Skin epidermis (tissue), 12 donors: ENCODE measurements around the gene MKKS.
A peak's percentile ranks its signal among the peaks of the same experiment; 100 is the strongest.

Experiments used
- H3K27ac ChIP-seq, 21 experiments: fragments of 200-600 bp; sonication (generic) in 11 of 21; one replicate each; pipeline ENCODE4 v1.5.0; 2020; ENCODE audit warnings: mild to moderate bottlenecking in 3 of 21, inconsistent platforms in 2 of 21, moderate library complexity in 2 of 21
- H3K4me3 ChIP-seq, 7 experiments: fragments of 200-600 bp; sonication (generic) in 2 of 7; one replicate each; pipeline ENCODE4 v1.5.0; 2020; ENCODE audit warnings: inconsistent platforms in 2 of 7, mild to moderate bottlenecking in 2 of 7, moderate library complexity in 1 of 7

The MKKS gene

GRCh38 chr20:10433623-10434466, at the start of gene MKKS:
MKKS (minus strand) TSS chr20:10434222; CDS start chr20:10413514, 20,708 bp downstream.
- peak within 1 kb of the TSS; percentile 68 to 93 (median 86) for H3K4me3 ChIP-seq

GRCh38 chr20:10483691-10484090, 49.7 kb upstream of the MKKS start:
- Histone ChIP-seq H3K4me3 (no peak overlapping the region), H3K27ac (no peak overlapping the region)

More at GRCh38 chr20:10433623-10434466, at the start of gene MKKS:
- H3K27ac ChIP-seq: peak within 1 kb of the TSS; percentile 44 to 97 (median 91)

GRCh38 chr20:10481676-10482075, 47.7 kb upstream of the MKKS start:
- H3K4me3 ChIP-seq: no peak overlapping the region
- H3K27ac ChIP-seq: no peak overlapping the region

GRCh38 chr20:10478930-10479329, 44.9 kb upstream of the MKKS start:
- H3K27ac ChIP-seq: no peak overlapping the region
- no peak overlapping the region for H3K4me3 ChIP-seq

- H3K4me3 ChIP-seq: no peak overlapping the region
- H3K27ac ChIP-seq: no peak overlapping the region
Observed at GRCh38 chr20:10478205-10478604, 44.2 kb upstream of the MKKS start.

GRCh38 chr20:10476319-10476724, 42.3 kb upstream of the MKKS start:
- Histone ChIP-seq H3K27ac (no peak overlapping the region), H3K4me3 (no peak overlapping the region)

- Histone ChIP-seq H3K27ac (peak overlapping the region in 4 of 21 experiments; percentile 28 to 59 (median 39)), H3K4me3 (no peak overlapping the region)
Observed at GRCh38 chr20:10475225-10475624, 41.2 kb upstream of the MKKS start.

GRCh38 chr20:10474606-10475184, 40.7 kb upstream of the MKKS start:
- peak overlapping the region in 8 of 21 experiments; percentile 6 to 59 (median 34) for H3K27ac ChIP-seq

GRCh38 chr20:10472871-10473270, 38.8 kb upstream of the MKKS start:
- Histone ChIP-seq H3K27ac (no peak overlapping the region), H3K4me3 (no peak overlapping the region)

More at GRCh38 chr20:10474606-10475184, 40.7 kb upstream of the MKKS start:
- no peak overlapping the region for H3K4me3 ChIP-seq

- Histone ChIP-seq H3K27ac (peak overlapping the region in 1 of 21 experiments; percentile 55), H3K4me3 (no peak overlapping the region)
Observed at GRCh38 chr20:10470276-10470675, 36.3 kb upstream of the MKKS start.

GRCh38 chr20:10469599-10469998, 35.6 kb upstream of the MKKS start:
- H3K27ac ChIP-seq: peak overlapping the region in 4 of 21 experiments; percentile 18 to 55 (median 41)

GRCh38 chr20:10469056-10469455, 35.0 kb upstream of the MKKS start:
- Histone ChIP-seq H3K27ac (peak overlapping the region in 1 of 21 experiments; percentile 44), H3K4me3 (no peak overlapping the region)

More at GRCh38 chr20:10469599-10469998, 35.6 kb upstream of the MKKS start:
- H3K4me3 ChIP-seq: no peak overlapping the region

GRCh38 chr20:10468340-10468845, 34.4 kb upstream of the MKKS start:
- peak overlapping the region in 1 of 21 experiments; percentile 44 for H3K27ac ChIP-seq

GRCh38 chr20:10467681-10468339, 33.8 kb upstream of the MKKS start:
- Histone ChIP-seq H3K4me3 (no peak overlapping the region), H3K27ac (peak overlapping the region in 1 of 21 experiments; percentile 43)

More at GRCh38 chr20:10468340-10468845, 34.4 kb upstream of the MKKS start:
- H3K4me3 ChIP-seq: no peak overlapping the region

- H3K27ac ChIP-seq: peak overlapping the region in 4 of 21 experiments; percentile 16 to 48 (median 24)
Observed at GRCh38 chr20:10466855-10467254, 32.8 kb upstream of the MKKS start.

GRCh38 chr20:10466325-10466724, 32.3 kb upstream of the MKKS start:
- Histone ChIP-seq H3K27ac (peak overlapping the region in 5 of 21 experiments; percentile 16 to 48 (median 25)), H3K4me3 (no peak overlapping the region)

More at GRCh38 chr20:10466855-10467254, 32.8 kb upstream of the MKKS start:
- H3K4me3 ChIP-seq: no peak overlapping the region

GRCh38 chr20:10465135-10465534, 31.1 kb upstream of the MKKS start:
- no peak overlapping the region for H3K4me3 ChIP-seq
- H3K27ac ChIP-seq: peak overlapping the region in 1 of 21 experiments; percentile 67

GRCh38 chr20:10463622-10464021, 29.6 kb upstream of the MKKS start:
- no peak overlapping the region for H3K27ac ChIP-seq
- H3K4me3 ChIP-seq: no peak overlapping the region

GRCh38 chr20:10462516-10462915, 28.5 kb upstream of the MKKS start:
- H3K4me3 ChIP-seq: no peak overlapping the region
- H3K27ac ChIP-seq: no peak overlapping the region

GRCh38 chr20:10461495-10461894, 27.5 kb upstream of the MKKS start:
- Histone ChIP-seq H3K4me3 (no peak overlapping the region), H3K27ac (no peak overlapping the region)
